Testis (tissue), 3 donors: ENCODE measurements around the gene EIF4EBP3. TPM values are rescaled to one million over a fixed set of nuclear protein-coding genes. Genes with fewer than 3 reads are reported as not detected.

Experiments used
- DNase-seq: peaks from one replicate; pipeline ENCODE4 v3.0.0-alpha.2; 2019
- H3K27ac ChIP-seq, 2 donors: fragments of 200-600 bp; sonication (generic); one replicate each; pipeline ENCODE4 v1.5.1; 2019
- H3K27me3 ChIP-seq: fragments of 200-600 bp; sonication (generic); one replicate; pipeline ENCODE4 v1.5.1; 2019
- H3K36me3 ChIP-seq: fragments of 200-600 bp; sonication (generic); one replicate; pipeline ENCODE4 v1.5.1; 2017; ENCODE audit warnings: low read depth; ENCODE audit errors: missing control alignments
- H3K4me1 ChIP-seq: fragments of 200-600 bp; sonication (generic); one replicate; pipeline ENCODE4 v1.5.1; 2019
- H3K4me3 ChIP-seq, 2 donors: fragments of 200-600 bp; sonication (generic); one replicate each; pipeline ENCODE4 v1.5.1; 2017 to 2019
- H3K9me3 ChIP-seq: fragments of 200-600 bp; sonication (generic); one replicate; pipeline ENCODE4 v1.5.1; 2017
- CTCF ChIP-seq, 3 experiments: fragments of 450-650 bp in 2 of 3; fragments of 200-600 bp in 1 of 3; sonication (generic) in 1 of 3; IDR thresholded peaks; one replicate each; pipeline ENCODE4 v1.5.1; 2016 to 2019; ENCODE audit warnings: antibody characterized with exemption in 3 of 3, mild to moderate bottlenecking in 2 of 3, moderate library complexity in 1 of 3
- POLR2A ChIP-seq: fragments of 450-650 bp; IDR thresholded peaks from one replicate; pipeline ENCODE4 v1.6.1; 2017; ENCODE audit warnings: antibody characterized with exemption, mild to moderate bottlenecking, moderate library complexity
- WGBS, 2 donors: methylation state at CpG; one replicate each; pipeline ENCODE4 v1.1.5; 2018; 5-methylcytosine and 5-hydroxymethylcytosine counted together
- intact Hi-C: fragments of 100-400 bp; cut with DNase I; formaldehyde crosslinking; loops from one replicate; pipeline ENCODE4 v1.15.1; 2023; ENCODE audit warnings: low total_unique reads
- polyA plus RNA-seq: library from polyadenylated mRNA; stranded (reverse); fragments of 350-450 nt; fragmentation: Illumina TruSeq; extraction: RNeasy Lipid Tissue Mini Kit (QIAGEN cat#74804); gene quantifications from one replicate; pipeline ENCODE4 v1.2.3, GENCODE V29; 2014; ENCODE audit warnings: low read depth, low replicate concordance; ENCODE audit not compliant: insufficient read depth
- total RNA-seq, 2 donors: library from RNA; depleted of rRNA; stranded (reverse); fragments of >200 nt; gene quantifications; one replicate each; pipeline ENCODE4 v1.2.3, GENCODE V29; 2016

Gene EIF4EBP3
- total and polyA plus RNA-seq, 3 donors from 2014 or later, result 11.7 to 47.3 (median 14.0) TPM

GRCh38 chr5:140557965-140558364, 10.5 kb downstream of the EIF4EBP3 start:
- 63 to 79% methylated on average over 3 of the region's 3 CpGs for WGBS, 2 donors
- DNase-seq, result no peak
- Histone ChIP-seq H3K36me3 (no peaks in the 10 kb centered on the region), H3K4me1 (peaks cover 27% of the 10 kb centered on the region), H3K9me3 (no peaks in the 10 kb centered on the region), H3K4me3 (no peak overlapping the region), H3K27ac (peak overlapping the region; percentile 88 to 91), H3K27me3 (no peaks in the 10 kb centered on the region)
- TF ChIP-seq POLR2A, result no peak
- no peak for TF ChIP-seq CTCF (IDR thresholded peaks at IDR 0.05)
- intact Hi-C loops, result no loop called here

GRCh38 chr5:140558542-140558941, 11.1 kb downstream of the EIF4EBP3 start:
- intact Hi-C loops, result no loop called here
- H3K4me1 ChIP-seq, result peaks cover 33% of the 10 kb centered on the region

GRCh38 chr5:140560227-140560626, 12.8 kb downstream of the EIF4EBP3 start:
- H3K9me3 ChIP-seq, result no peaks in the 10 kb centered on the region
- WGBS, 2 donors, result 85 to 89% methylated on average over 10 of the region's 10 CpGs
- intact Hi-C loops, result no loop called here
- H3K36me3 ChIP-seq, result no peaks in the 10 kb centered on the region
- H3K4me1 ChIP-seq, result peaks cover 37% of the 10 kb centered on the region
- no peak overlapping the region for H3K27ac ChIP-seq
- no peak for DNase-seq
- no peak overlapping the region for H3K4me3 ChIP-seq
- no peaks in the 10 kb centered on the region for H3K27me3 ChIP-seq
- TF ChIP-seq POLR2A, result no peak
- TF ChIP-seq CTCF (IDR thresholded peaks at IDR 0.05), result no peak

More at GRCh38 chr5:140558542-140558941, 11.1 kb downstream of the EIF4EBP3 start:
- no peak for TF ChIP-seq POLR2A
- TF ChIP-seq CTCF (IDR thresholded peaks at IDR 0.05), result no peak
- H3K27me3 ChIP-seq, result no peaks in the 10 kb centered on the region
- 90 to 91% methylated on average over 8 to 9 of the region's 9 CpGs for WGBS, 2 donors
- peak overlapping the region in 1 of 2 donors; percentile 91 for H3K27ac ChIP-seq
- no peaks in the 10 kb centered on the region for H3K36me3 ChIP-seq
- H3K4me3 ChIP-seq, result no peak overlapping the region
- DNase-seq, result no peak
- no peaks in the 10 kb centered on the region for H3K9me3 ChIP-seq

GRCh38 chr5:140561753-140562523, 14.5 kb downstream of the EIF4EBP3 start:
- no peaks in the 10 kb centered on the region for H3K27me3 ChIP-seq

More at GRCh38 chr5:140561753-140562523, 14.5 kb downstream of the EIF4EBP3 start:
- intact Hi-C loops, result no loop called here
- TF ChIP-seq POLR2A, result no peak
- TF ChIP-seq CTCF (IDR thresholded peaks at IDR 0.05), result no peak
- no peak overlapping the region for H3K27ac ChIP-seq
- H3K36me3 ChIP-seq, result no peaks in the 10 kb centered on the region
- peaks cover 30% of the 10 kb centered on the region for H3K4me1 ChIP-seq
- no peaks in the 10 kb centered on the region for H3K9me3 ChIP-seq
- WGBS, 2 donors, result 88 to 91% methylated on average over 8 to 10 of the region's 10 CpGs
- no peak overlapping the region for H3K4me3 ChIP-seq
- DNase-seq, result no peak
